Measurements from ENCODE around the gene NOC2L.

The NOC2L gene

DNA sequence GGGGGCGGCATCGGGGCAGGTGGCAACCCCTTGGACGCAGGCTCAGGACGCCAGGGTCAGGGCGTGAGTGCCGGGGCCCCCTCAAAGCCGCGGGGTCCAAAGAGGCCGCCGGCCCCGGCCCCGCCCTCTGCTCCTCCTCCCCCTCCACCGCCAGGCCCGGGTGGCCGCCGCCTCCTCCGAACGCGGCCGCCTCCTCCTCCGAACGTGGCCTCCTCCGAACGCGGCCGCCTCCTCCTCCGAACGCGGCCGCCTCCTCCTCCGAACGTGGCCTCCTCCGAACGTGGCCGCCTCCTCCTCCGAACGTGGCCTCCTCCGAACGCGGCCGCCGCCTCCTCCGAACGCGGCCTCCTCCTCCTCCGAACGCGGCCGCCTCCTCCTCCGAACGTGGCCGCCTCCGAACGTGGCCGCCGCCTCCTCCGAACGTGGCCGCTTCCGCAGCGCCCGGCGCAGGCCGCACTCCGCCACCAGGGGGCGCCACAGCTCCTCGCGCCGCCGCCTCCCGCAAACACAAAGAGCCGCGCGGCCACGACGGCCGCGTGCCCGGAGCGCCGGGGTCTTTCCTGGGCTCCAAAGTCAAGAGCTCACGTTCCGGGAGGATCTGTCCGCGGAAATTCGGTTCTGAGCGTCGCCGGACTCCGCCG lies 54.6 kb downstream of the NOC2L start:
- H3K27ac ChIP-seq, result no peak overlapping the region
- no peaks in the 10 kb centered on the region for H3K79me2 ChIP-seq (ENCODE audit: insufficient read depth, low read depth)
- peak overlapping the region; percentile 21; the same call in 1 of the 2 replicates for H3K4me2 ChIP-seq
- TF ChIP-seq, protein P1, sequence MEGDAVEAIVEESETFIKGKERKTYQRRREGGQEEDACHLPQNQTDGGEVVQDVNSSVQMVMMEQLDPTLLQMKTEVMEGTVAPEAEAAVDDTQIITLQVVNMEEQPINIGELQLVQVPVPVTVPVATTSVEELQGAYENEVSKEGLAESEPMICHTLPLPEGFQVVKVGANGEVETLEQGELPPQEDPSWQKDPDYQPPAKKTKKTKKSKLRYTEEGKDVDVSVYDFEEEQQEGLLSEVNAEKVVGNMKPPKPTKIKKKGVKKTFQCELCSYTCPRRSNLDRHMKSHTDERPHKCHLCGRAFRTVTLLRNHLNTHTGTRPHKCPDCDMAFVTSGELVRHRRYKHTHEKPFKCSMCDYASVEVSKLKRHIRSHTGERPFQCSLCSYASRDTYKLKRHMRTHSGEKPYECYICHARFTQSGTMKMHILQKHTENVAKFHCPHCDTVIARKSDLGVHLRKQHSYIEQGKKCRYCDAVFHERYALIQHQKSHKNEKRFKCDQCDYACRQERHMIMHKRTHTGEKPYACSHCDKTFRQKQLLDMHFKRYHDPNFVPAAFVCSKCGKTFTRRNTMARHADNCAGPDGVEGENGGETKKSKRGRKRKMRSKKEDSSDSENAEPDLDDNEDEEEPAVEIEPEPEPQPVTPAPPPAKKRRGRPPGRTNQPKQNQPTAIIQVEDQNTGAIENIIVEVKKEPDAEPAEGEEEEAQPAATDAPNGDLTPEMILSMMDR (conservative IDR thresholded peaks at IDR 0.05; ENCODE audit: low read depth, low read length), result peak; percentile 67
- H3K4me1 ChIP-seq (ENCODE audit: low read depth, poor library complexity, severe bottlenecking), result no peaks in the 10 kb centered on the region
- no peak overlapping the region; the same call in 1 of the 2 replicates for H3K9ac ChIP-seq
- H3K36me3 ChIP-seq (ENCODE audit: insufficient read depth), result no peaks in the 10 kb centered on the region
- H4K20me1 ChIP-seq (ENCODE audit: insufficient read depth), result no peaks in the 10 kb centered on the region
- H3K4me3 ChIP-seq (IDR thresholded peaks at IDR 0.05; ENCODE audit: insufficient read depth, low read depth, low read length), result no peak overlapping the region
- H2AFZ ChIP-seq (ENCODE audit: low read depth), result peak overlapping the region; percentile 44; the same call in 1 of the 2 replicates
- peaks cover 74% of the 10 kb centered on the region for H3K27me3 ChIP-seq (ENCODE audit: insufficient read depth, low read depth)

DNA sequence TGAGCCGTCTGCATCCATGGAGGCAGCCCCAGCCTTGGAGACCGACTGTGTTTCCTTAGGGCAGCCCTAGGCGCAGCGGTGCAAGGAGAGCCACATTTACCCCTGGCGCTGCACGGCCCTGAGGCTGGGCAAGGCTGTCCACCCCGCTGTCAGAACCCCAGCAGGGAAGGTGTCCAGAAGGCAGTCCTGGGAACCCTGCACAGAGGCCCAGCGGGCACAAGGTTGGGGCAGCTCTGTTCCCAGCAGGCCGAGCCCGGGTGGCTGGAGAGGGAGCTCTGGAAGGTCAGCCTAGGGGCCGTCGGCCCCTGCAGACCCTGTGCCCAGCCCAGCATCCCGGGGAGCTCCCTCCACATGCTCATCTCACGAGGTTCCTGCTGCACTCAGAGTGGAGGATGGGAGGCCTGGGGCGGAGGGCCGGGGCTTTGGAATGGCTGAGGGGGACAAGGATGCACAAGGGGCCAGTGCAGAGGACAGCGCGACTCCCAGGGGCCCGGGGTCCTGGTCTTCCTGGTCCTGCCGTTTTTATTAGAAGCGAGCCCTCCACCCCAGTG lies 55.3 kb downstream of the NOC2L start:
- no peak overlapping the region for H3K9ac ChIP-seq
- H4K20me1 ChIP-seq (ENCODE audit: insufficient read depth), result no peaks in the 10 kb centered on the region
- H3K27me3 ChIP-seq (ENCODE audit: insufficient read depth, low read depth), result peaks cover 79% of the 10 kb centered on the region
- no peaks in the 10 kb centered on the region for H3K36me3 ChIP-seq (ENCODE audit: insufficient read depth)
- H3K4me3 ChIP-seq (IDR thresholded peaks at IDR 0.05; ENCODE audit: insufficient read depth, low read depth, low read length), result no peak overlapping the region
- no peaks in the 10 kb centered on the region for H3K79me2 ChIP-seq (ENCODE audit: insufficient read depth, low read depth)
- H3K4me2 ChIP-seq, result no peak overlapping the region
- no peak overlapping the region for H3K27ac ChIP-seq
- no peaks in the 10 kb centered on the region for H3K4me1 ChIP-seq (ENCODE audit: low read depth, poor library complexity, severe bottlenecking)
- TF ChIP-seq, protein P1 (conservative IDR thresholded peaks at IDR 0.05; ENCODE audit: low read depth, low read length), result no peak
- H2AFZ ChIP-seq (ENCODE audit: low read depth), result no peak overlapping the region

DNA sequence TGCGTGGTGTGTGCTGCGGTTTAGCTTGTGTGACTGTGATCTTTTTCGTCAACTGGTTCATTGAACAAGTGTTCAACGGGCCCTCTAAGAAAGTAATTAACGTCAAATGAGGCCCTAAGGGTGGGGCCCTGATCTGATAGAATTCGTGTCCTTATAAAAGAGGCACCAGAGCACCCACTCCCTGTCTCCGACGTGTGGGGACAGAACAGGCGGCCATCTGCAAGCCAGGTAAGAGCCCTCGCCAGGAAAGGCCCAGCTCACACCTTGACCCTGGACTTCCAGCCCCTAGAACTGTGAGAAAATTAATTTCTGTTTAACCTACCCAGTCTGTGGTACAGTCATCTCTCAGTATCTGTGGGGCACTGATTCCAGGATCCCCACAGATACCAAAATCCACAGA lies 55.8 kb downstream of the NOC2L start:
- Histone ChIP-seq H3K4me3 (IDR thresholded peaks at IDR 0.05; ENCODE audit: insufficient read depth, low read depth, low read length) (no peak overlapping the region), H3K4me1 (ENCODE audit: low read depth, poor library complexity, severe bottlenecking) (peaks cover 4% of the 10 kb centered on the region), H3K36me3 (ENCODE audit: insufficient read depth) (no peaks in the 10 kb centered on the region), H4K20me1 (ENCODE audit: insufficient read depth) (no peaks in the 10 kb centered on the region), H3K79me2 (ENCODE audit: insufficient read depth, low read depth) (no peaks in the 10 kb centered on the region), H3K4me2 (no peak overlapping the region), H2AFZ (ENCODE audit: low read depth) (no peak overlapping the region), H3K27ac (no peak overlapping the region), H3K27me3 (ENCODE audit: insufficient read depth, low read depth) (peaks cover 84% of the 10 kb centered on the region), H3K9ac (no peak overlapping the region)
- TF ChIP-seq, protein P1 (conservative IDR thresholded peaks at IDR 0.05; ENCODE audit: low read depth, low read length), result no peak

DNA sequence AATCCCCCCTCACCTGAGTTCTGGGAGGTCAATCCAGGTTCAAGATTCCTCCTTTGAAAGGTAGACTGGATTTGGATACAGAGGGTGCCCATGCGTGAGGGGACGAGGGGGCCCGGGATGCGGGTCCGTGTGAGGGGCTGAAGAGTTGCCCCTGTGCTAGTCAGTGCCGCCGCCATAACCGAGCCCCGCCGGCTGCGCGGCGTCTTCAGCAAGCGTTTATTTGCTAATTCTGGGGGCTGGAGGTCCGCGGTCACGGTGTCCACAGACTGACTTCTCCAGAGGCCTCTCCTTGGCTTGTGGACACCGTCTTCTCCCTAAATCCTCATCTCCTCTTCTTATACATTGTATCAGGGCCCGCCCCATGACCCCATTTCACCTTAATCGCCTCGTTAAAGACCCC lies 56.3 kb downstream of the NOC2L start:
- Histone ChIP-seq H3K79me2 (ENCODE audit: insufficient read depth, low read depth) (no peaks in the 10 kb centered on the region), H3K36me3 (ENCODE audit: insufficient read depth) (no peaks in the 10 kb centered on the region), H2AFZ (ENCODE audit: low read depth) (no peak overlapping the region), H3K27me3 (ENCODE audit: insufficient read depth, low read depth) (peaks cover 84% of the 10 kb centered on the region), H3K4me2 (no peak overlapping the region), H4K20me1 (ENCODE audit: insufficient read depth) (no peaks in the 10 kb centered on the region), H3K4me1 (ENCODE audit: low read depth, poor library complexity, severe bottlenecking) (peaks cover 5% of the 10 kb centered on the region), H3K27ac (no peak overlapping the region), H3K9ac (no peak overlapping the region), H3K4me3 (IDR thresholded peaks at IDR 0.05; ENCODE audit: insufficient read depth, low read depth, low read length) (no peak overlapping the region)
- TF ChIP-seq, protein P1 (conservative IDR thresholded peaks at IDR 0.05; ENCODE audit: low read depth, low read length), result no peak

Data from KMS-11 (cell line).